ENCODE results near the gene ATG4C. TPM values are rescaled to one million over a fixed set of nuclear protein-coding genes. Genes with fewer than 3 reads are reported as not detected.

The ATG4C gene
- total RNA-seq, 1 donor from 2014 or later, result 10.5 TPM

DNA sequence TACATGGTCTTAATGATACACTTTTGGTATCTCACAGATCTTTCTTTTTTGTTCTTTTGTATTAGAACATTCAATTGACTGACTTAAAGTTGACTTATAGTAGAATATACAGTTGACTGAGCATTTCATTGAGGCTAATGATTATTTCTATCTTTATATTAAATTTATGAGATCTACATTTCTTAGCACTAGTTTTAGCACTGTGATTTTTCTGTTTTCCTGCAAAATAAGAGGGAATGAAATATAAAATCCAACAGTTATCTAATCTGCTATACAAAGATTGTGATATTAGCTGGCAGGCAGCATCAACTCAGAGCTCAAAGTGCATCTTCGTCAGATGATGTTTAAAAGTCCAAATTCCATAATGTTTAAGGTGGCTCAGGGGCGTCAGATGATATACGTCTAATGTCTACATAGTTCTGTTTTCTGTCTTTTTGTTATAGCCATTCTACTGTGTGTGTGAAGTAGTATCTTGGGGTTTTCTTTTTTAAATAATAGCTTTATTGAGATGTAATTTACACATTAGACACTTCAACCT, 85.4 kb downstream of the ATG4C start:
- TF ChIP-seq, protein P1, sequence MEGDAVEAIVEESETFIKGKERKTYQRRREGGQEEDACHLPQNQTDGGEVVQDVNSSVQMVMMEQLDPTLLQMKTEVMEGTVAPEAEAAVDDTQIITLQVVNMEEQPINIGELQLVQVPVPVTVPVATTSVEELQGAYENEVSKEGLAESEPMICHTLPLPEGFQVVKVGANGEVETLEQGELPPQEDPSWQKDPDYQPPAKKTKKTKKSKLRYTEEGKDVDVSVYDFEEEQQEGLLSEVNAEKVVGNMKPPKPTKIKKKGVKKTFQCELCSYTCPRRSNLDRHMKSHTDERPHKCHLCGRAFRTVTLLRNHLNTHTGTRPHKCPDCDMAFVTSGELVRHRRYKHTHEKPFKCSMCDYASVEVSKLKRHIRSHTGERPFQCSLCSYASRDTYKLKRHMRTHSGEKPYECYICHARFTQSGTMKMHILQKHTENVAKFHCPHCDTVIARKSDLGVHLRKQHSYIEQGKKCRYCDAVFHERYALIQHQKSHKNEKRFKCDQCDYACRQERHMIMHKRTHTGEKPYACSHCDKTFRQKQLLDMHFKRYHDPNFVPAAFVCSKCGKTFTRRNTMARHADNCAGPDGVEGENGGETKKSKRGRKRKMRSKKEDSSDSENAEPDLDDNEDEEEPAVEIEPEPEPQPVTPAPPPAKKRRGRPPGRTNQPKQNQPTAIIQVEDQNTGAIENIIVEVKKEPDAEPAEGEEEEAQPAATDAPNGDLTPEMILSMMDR (IDR thresholded peaks at IDR 0.05), result no peak
- no peaks in the 10 kb centered on the region for H3K27me3 Mint-ChIP-seq (ENCODE audit: unreplicated experiment)
- no peaks in the 10 kb centered on the region for H3K36me3 Mint-ChIP-seq (ENCODE audit: unreplicated experiment)
- H3K4me3 Mint-ChIP-seq (ENCODE audit: unreplicated experiment), result no peak overlapping the region
- H3K27ac Mint-ChIP-seq (ENCODE audit: unreplicated experiment), result no peak overlapping the region
- DNase-seq (ENCODE audit: extremely low spot score, unreplicated experiment), result no peak
- peaks cover 2% of the 10 kb centered on the region for H3K4me1 Mint-ChIP-seq (ENCODE audit: unreplicated experiment)
- no peaks in the 10 kb centered on the region for H3K9me3 Mint-ChIP-seq (ENCODE audit: unreplicated experiment)

DNA sequence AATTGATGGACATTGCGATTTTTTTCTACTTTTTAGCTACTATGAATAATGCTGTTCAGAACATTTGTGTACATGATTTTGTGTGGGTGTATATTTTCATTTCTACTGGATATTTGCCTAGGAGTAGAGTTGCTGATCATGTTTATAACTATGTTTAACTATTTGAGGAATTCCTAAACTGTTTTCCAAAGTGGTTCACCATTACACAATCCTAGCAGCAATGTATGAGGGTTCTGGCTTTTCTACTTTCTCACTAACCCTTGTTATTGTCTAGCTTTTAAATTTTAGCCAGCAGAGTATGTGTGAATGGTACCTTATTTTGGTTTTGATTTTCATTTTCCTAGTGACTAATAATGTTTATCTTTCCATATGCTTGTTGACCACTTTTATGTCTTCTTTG, 86.2 kb downstream of the ATG4C start:
- DNase-seq (ENCODE audit: extremely low spot score, unreplicated experiment), result no peak
- Mint-ChIP-seq H3K27me3 (ENCODE audit: unreplicated experiment) (no peaks in the 10 kb centered on the region), H3K9me3 (ENCODE audit: unreplicated experiment) (no peaks in the 10 kb centered on the region), H3K4me1 (ENCODE audit: unreplicated experiment) (peaks cover 2% of the 10 kb centered on the region), H3K36me3 (ENCODE audit: unreplicated experiment) (no peaks in the 10 kb centered on the region), H3K4me3 (ENCODE audit: unreplicated experiment) (no peak overlapping the region), H3K27ac (ENCODE audit: unreplicated experiment) (no peak overlapping the region)
- TF ChIP-seq, protein P1 (IDR thresholded peaks at IDR 0.05), result no peak

DNA sequence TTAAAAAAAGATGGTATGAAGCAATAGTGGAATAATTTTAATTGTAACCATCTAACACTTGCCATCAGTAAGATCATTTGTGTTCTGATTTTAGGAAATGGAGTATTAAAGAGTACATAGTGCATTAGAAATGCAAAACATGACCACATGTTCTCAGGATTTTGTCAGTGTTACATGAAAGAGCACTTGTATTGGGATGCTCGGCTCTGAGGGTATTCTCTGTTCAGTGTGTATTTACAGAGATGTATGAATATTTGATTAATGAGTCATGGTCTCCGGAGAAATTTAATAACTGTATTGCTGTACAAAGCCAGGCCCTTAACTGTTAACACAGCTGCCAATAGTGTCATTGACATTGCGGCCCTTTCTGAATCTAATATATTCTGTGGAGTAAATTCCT, 91.7 kb downstream of the ATG4C start:
- no peak for DNase-seq (ENCODE audit: extremely low spot score, unreplicated experiment)
- no peak overlapping the region for H3K27ac Mint-ChIP-seq (ENCODE audit: unreplicated experiment)
- TF ChIP-seq, protein P1 (IDR thresholded peaks at IDR 0.05), result no peak
- no peaks in the 10 kb centered on the region for H3K9me3 Mint-ChIP-seq (ENCODE audit: unreplicated experiment)
- peaks cover 19% of the 10 kb centered on the region for H3K27me3 Mint-ChIP-seq (ENCODE audit: unreplicated experiment)
- H3K4me1 Mint-ChIP-seq (ENCODE audit: unreplicated experiment), result peaks cover 9% of the 10 kb centered on the region
- H3K4me3 Mint-ChIP-seq (ENCODE audit: unreplicated experiment), result no peak overlapping the region
- no peaks in the 10 kb centered on the region for H3K36me3 Mint-ChIP-seq (ENCODE audit: unreplicated experiment)

DNA sequence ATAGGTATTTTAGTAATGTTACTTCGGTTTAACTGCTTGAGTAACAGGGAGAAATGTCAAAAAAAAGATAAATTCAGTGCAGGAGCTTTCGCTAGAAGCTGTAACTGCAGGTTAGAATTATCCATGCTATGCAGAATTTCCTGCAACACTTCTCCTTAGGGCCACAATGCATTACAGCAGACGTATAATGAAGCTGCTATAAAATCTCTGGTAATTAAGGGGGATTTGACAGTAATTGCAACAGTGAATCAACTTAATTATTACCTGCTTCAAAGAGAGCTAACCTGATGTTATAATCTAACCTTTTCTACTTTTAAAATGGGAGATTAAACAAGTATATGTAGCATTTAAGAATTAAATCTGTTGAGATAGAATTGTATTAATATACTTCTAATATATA, 92.6 kb downstream of the ATG4C start:
- TF ChIP-seq, protein P1 (IDR thresholded peaks at IDR 0.05), result no peak
- Mint-ChIP-seq H3K27me3 (ENCODE audit: unreplicated experiment) (peaks cover 19% of the 10 kb centered on the region), H3K9me3 (ENCODE audit: unreplicated experiment) (no peaks in the 10 kb centered on the region), H3K4me3 (ENCODE audit: unreplicated experiment) (no peak overlapping the region), H3K27ac (ENCODE audit: unreplicated experiment) (no peak overlapping the region), H3K36me3 (ENCODE audit: unreplicated experiment) (no peaks in the 10 kb centered on the region), H3K4me1 (ENCODE audit: unreplicated experiment) (peaks cover 9% of the 10 kb centered on the region)
- DNase-seq (ENCODE audit: extremely low spot score, unreplicated experiment), result no peak

DNA sequence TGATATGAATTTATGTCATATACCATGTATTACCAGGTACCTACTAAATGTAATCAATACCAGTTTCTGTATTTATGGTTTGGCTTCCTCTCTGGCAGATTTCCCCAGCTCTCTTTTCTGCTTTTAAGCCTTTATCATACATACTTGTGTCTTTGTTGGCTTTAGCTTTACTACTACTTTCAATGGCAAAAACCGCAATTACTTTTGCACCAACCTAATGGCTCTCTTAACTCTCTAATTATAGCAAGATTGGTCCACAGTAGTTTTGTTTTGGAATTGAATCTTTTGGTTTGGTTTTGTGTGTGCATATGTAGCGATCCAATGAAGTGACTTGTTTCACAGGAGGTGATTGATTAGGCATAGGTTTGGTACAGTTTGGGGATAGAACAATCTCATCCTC, 93.6 kb downstream of the ATG4C start:
- Mint-ChIP-seq H3K27me3 (ENCODE audit: unreplicated experiment) (peaks cover 26% of the 10 kb centered on the region), H3K4me3 (ENCODE audit: unreplicated experiment) (no peak overlapping the region)

More for the DNA sequence above, 93.6 kb downstream of the ATG4C start:
- TF ChIP-seq, protein P1 (IDR thresholded peaks at IDR 0.05), result no peak
- Mint-ChIP-seq H3K27ac (ENCODE audit: unreplicated experiment) (no peak overlapping the region), H3K9me3 (ENCODE audit: unreplicated experiment) (no peaks in the 10 kb centered on the region), H3K36me3 (ENCODE audit: unreplicated experiment) (no peaks in the 10 kb centered on the region), H3K4me1 (ENCODE audit: unreplicated experiment) (peaks cover 9% of the 10 kb centered on the region)
- DNase-seq (ENCODE audit: extremely low spot score, unreplicated experiment), result no peak
